ENCODE results near the gene REEP1. TPM values are rescaled to one million over a fixed set of nuclear protein-coding genes. Genes with fewer than 3 reads are reported as not detected.
"Not testable (repeated sequence)": the region's sequence is repeated elsewhere in the genome, so short reads cannot be mapped to it uniquely, and the experiment has no call there.

The REEP1 gene
- total and polyA plus RNA-seq, 2 donors, result 0.38 to 1.3 TPM

- Histone ChIP-seq H3K27me3 (ENCODE audit: control insufficient read depth in 2 of 2, insufficient read depth in 1 of 2, low read length in 1 of 2) (no peaks in the 10 kb centered on the region), H3K4me3 (ENCODE audit: low read length in 2 of 2) (no peak overlapping the region), H3K4me1 (ENCODE audit: control insufficient read depth in 2 of 2, insufficient read depth in 2 of 2, low read length in 2 of 2) (peaks cover 5 to 10% of the 10 kb centered on the region in 2 donors), H3K9me3 (ENCODE audit: control insufficient read depth in 2 of 2, insufficient read depth in 1 of 2, low read length in 1 of 2) (no peaks in the 10 kb centered on the region), H3K36me3 (ENCODE audit: control insufficient read depth in 2 of 2, insufficient read depth in 2 of 2, low read length in 1 of 2) (no peaks in the 10 kb centered on the region), H3K27ac (ENCODE audit: low read depth in 1 of 2, low read length in 1 of 2) (no peak overlapping the region)
- peak in 1 of 9 donors; percentile 33 for DNase-seq (ENCODE audit: low read depth in 6 of 9, low spot score in 9 of 9)
- 47% methylated on average over 4 of the region's 4 CpGs for WGBS
These were observed 108.2 kb downstream of the REEP1 start for GRCh38 chr2:86229221-86229620.

DNA sequence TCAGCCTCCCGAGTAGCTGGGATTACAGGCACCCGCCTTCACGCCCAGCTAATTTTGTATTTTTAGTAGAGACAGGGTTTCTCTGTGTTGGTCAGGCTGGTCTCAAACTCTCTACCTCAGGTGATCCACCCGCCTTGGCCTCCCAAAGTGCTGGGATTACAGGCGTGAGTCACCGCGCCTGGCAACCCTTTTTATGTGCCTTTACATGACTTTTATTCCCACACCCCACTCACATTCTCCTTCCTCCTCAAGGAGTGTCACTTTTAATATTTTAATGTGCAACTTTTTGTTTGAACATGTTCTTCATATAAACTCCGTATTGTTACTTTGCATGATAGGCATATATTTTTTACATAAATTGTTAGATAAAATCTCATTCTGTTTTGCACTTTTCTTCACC lies 108.9 kb downstream of the REEP1 start:
- H3K27me3 ChIP-seq (ENCODE audit: control insufficient read depth in 2 of 2, insufficient read depth in 1 of 2, low read length in 1 of 2); DNase-seq (ENCODE audit: low read depth in 6 of 9, low spot score in 9 of 9); H3K4me3 ChIP-seq (ENCODE audit: low read length in 2 of 2); H3K36me3 ChIP-seq (ENCODE audit: control insufficient read depth in 2 of 2, insufficient read depth in 2 of 2, low read length in 1 of 2); H3K9me3 ChIP-seq (ENCODE audit: control insufficient read depth in 2 of 2, insufficient read depth in 1 of 2, low read length in 1 of 2); H3K27ac ChIP-seq (ENCODE audit: low read depth in 1 of 2, low read length in 1 of 2): not testable (repeated sequence)
- 97% methylated on average over 8 of the region's 8 CpGs for WGBS
- H3K4me1 ChIP-seq (ENCODE audit: control insufficient read depth in 2 of 2, insufficient read depth in 2 of 2, low read length in 2 of 2), result peaks cover 5 to 10% of the 10 kb centered on the region in 2 donors

GRCh38 chr2:86227685-86228084 lies 109.7 kb downstream of the REEP1 start:
- no peaks in the 10 kb centered on the region for H3K36me3 ChIP-seq (ENCODE audit: control insufficient read depth in 2 of 2, insufficient read depth in 2 of 2, low read length in 1 of 2)
- no peak overlapping the region for H3K27ac ChIP-seq (ENCODE audit: low read depth in 1 of 2, low read length in 1 of 2)
- no peaks in the 10 kb centered on the region for H3K27me3 ChIP-seq (ENCODE audit: control insufficient read depth in 2 of 2, insufficient read depth in 1 of 2, low read length in 1 of 2)
- H3K9me3 ChIP-seq (ENCODE audit: control insufficient read depth in 2 of 2, insufficient read depth in 1 of 2, low read length in 1 of 2), result no peaks in the 10 kb centered on the region
- WGBS, result 98% methylated on average over 2 of the region's 2 CpGs
- peaks cover 5 to 10% of the 10 kb centered on the region in 2 donors for H3K4me1 ChIP-seq (ENCODE audit: control insufficient read depth in 2 of 2, insufficient read depth in 2 of 2, low read length in 2 of 2)
- no peak for DNase-seq (ENCODE audit: low read depth in 6 of 9, low spot score in 9 of 9)
- no peak overlapping the region for H3K4me3 ChIP-seq (ENCODE audit: low read length in 2 of 2)

- WGBS, result 97% methylated on average over 9 of the region's 9 CpGs
- no peak overlapping the region for H3K4me3 ChIP-seq (ENCODE audit: low read length in 2 of 2)
- no peak overlapping the region for H3K27ac ChIP-seq (ENCODE audit: low read depth in 1 of 2, low read length in 1 of 2)
- no peaks in the 10 kb centered on the region for H3K9me3 ChIP-seq (ENCODE audit: control insufficient read depth in 2 of 2, insufficient read depth in 1 of 2, low read length in 1 of 2)
- DNase-seq (ENCODE audit: low read depth in 6 of 9, low spot score in 9 of 9), result no peak
- H3K36me3 ChIP-seq (ENCODE audit: control insufficient read depth in 2 of 2, insufficient read depth in 2 of 2, low read length in 1 of 2), result no peaks in the 10 kb centered on the region
- no peaks in the 10 kb centered on the region for H3K27me3 ChIP-seq (ENCODE audit: control insufficient read depth in 2 of 2, insufficient read depth in 1 of 2, low read length in 1 of 2)
- H3K4me1 ChIP-seq (ENCODE audit: control insufficient read depth in 2 of 2, insufficient read depth in 2 of 2, low read length in 2 of 2), result peaks cover 5 to 10% of the 10 kb centered on the region in 2 donors
These were observed 110.5 kb downstream of the REEP1 start for GRCh38 chr2:86226636-86227520.

- DNase-seq (ENCODE audit: low read depth in 6 of 9, low spot score in 9 of 9), result no peak
- no peak overlapping the region for H3K4me3 ChIP-seq (ENCODE audit: low read length in 2 of 2)
- H3K27me3 ChIP-seq (ENCODE audit: control insufficient read depth in 2 of 2, insufficient read depth in 1 of 2, low read length in 1 of 2), result no peaks in the 10 kb centered on the region
- no peaks in the 10 kb centered on the region for H3K36me3 ChIP-seq (ENCODE audit: control insufficient read depth in 2 of 2, insufficient read depth in 2 of 2, low read length in 1 of 2)
- no peak overlapping the region for H3K27ac ChIP-seq (ENCODE audit: low read depth in 1 of 2, low read length in 1 of 2)
- H3K9me3 ChIP-seq (ENCODE audit: control insufficient read depth in 2 of 2, insufficient read depth in 1 of 2, low read length in 1 of 2), result no peaks in the 10 kb centered on the region
- WGBS, result 93% methylated on average over 4 of the region's 4 CpGs
- peaks cover 5 to 10% of the 10 kb centered on the region in 2 donors for H3K4me1 ChIP-seq (ENCODE audit: control insufficient read depth in 2 of 2, insufficient read depth in 2 of 2, low read length in 2 of 2)
These were observed 111.4 kb downstream of the REEP1 start for GRCh38 chr2:86226070-86226469.

DNA sequence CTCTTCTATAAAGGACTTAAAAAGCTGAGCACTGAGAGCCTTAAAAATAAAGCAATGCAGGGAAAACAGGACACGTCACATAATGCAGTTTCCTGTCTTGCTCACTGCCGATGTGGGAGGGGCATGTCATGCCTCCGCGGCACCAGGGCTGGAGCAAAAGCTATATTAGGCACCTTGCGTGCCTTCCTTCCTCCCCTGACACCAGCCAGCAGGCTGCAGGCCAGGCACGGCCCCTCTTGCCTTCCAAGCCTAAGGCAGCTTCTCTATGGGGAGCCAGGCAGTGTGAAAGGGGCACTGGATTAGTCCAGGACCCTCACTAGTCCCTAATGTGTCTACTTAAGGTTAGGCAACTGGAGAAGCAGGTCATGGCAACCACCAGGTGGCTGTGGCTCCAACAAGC lies 111.8 kb downstream of the REEP1 start:
- WGBS, result 9% methylated on average over 6 of the region's 6 CpGs
- Histone ChIP-seq H3K36me3 (ENCODE audit: control insufficient read depth in 2 of 2, insufficient read depth in 2 of 2, low read length in 1 of 2) (no peaks in the 10 kb centered on the region), H3K27ac (ENCODE audit: low read depth in 1 of 2, low read length in 1 of 2) (peak overlapping the region in 1 of 2 donors; percentile 24), H3K9me3 (ENCODE audit: control insufficient read depth in 2 of 2, insufficient read depth in 1 of 2, low read length in 1 of 2) (no peaks in the 10 kb centered on the region), H3K4me3 (ENCODE audit: low read length in 2 of 2) (no peak overlapping the region), H3K4me1 (ENCODE audit: control insufficient read depth in 2 of 2, insufficient read depth in 2 of 2, low read length in 2 of 2) (peaks cover 5 to 10% of the 10 kb centered on the region in 2 donors), H3K27me3 (ENCODE audit: control insufficient read depth in 2 of 2, insufficient read depth in 1 of 2, low read length in 1 of 2) (no peaks in the 10 kb centered on the region)
- peak; percentile 19 to 76 (median 37) for DNase-seq (ENCODE audit: low read depth in 6 of 9, low spot score in 9 of 9)

GRCh38 chr2:86224645-86225355 lies 112.6 kb downstream of the REEP1 start:
- WGBS, result 95% methylated on average over 9 of the region's 9 CpGs
- Histone ChIP-seq H3K4me3 (ENCODE audit: low read length in 2 of 2) (no peak overlapping the region), H3K4me1 (ENCODE audit: control insufficient read depth in 2 of 2, insufficient read depth in 2 of 2, low read length in 2 of 2) (peaks cover 5 to 10% of the 10 kb centered on the region in 2 donors)

GRCh38 chr2:86223927-86224560 lies 113.4 kb downstream of the REEP1 start:
- Histone ChIP-seq H3K27me3 (ENCODE audit: control insufficient read depth in 2 of 2, insufficient read depth in 1 of 2, low read length in 1 of 2) (no peaks in the 10 kb centered on the region), H3K27ac (ENCODE audit: low read depth in 1 of 2, low read length in 1 of 2) (no peak overlapping the region), H3K36me3 (ENCODE audit: control insufficient read depth in 2 of 2, insufficient read depth in 2 of 2, low read length in 1 of 2) (no peaks in the 10 kb centered on the region), H3K4me3 (ENCODE audit: low read length in 2 of 2) (no peak overlapping the region), H3K4me1 (ENCODE audit: control insufficient read depth in 2 of 2, insufficient read depth in 2 of 2, low read length in 2 of 2) (peaks cover 5 to 6% of the 10 kb centered on the region in 2 donors), H3K9me3 (ENCODE audit: control insufficient read depth in 2 of 2, insufficient read depth in 1 of 2, low read length in 1 of 2) (no peaks in the 10 kb centered on the region)
- DNase-seq (ENCODE audit: low read depth in 6 of 9, low spot score in 9 of 9), result no peak
- over 99% methylated on average over 2 of the region's 2 CpGs for WGBS

More at GRCh38 chr2:86224645-86225355, 112.6 kb downstream of the REEP1 start:
- Histone ChIP-seq H3K9me3 (ENCODE audit: control insufficient read depth in 2 of 2, insufficient read depth in 1 of 2, low read length in 1 of 2) (no peaks in the 10 kb centered on the region), H3K27ac (ENCODE audit: low read depth in 1 of 2, low read length in 1 of 2) (no peak overlapping the region), H3K36me3 (ENCODE audit: control insufficient read depth in 2 of 2, insufficient read depth in 2 of 2, low read length in 1 of 2) (no peaks in the 10 kb centered on the region), H3K27me3 (ENCODE audit: control insufficient read depth in 2 of 2, insufficient read depth in 1 of 2, low read length in 1 of 2) (no peaks in the 10 kb centered on the region)
- no peak for DNase-seq (ENCODE audit: low read depth in 6 of 9, low spot score in 9 of 9)
